GM12878 (cell line): ENCODE data around the gene HDAC3. TPM values are rescaled to one million over a fixed set of nuclear protein-coding genes. Genes with fewer than 3 reads are reported as not detected.

ENCODE experiments used
- ATAC-seq: fragments of 200-7000 bp; cut with Tn5 transposase; 3 replicates; pipeline ENCODE4 v1.9.1; 2020; ENCODE audit warnings: mild to moderate bottlenecking, moderate library complexity
- BruUV-seq: library from RNA; stranded (reverse); fragments of 400-500 nt; replicated peaks from 2 replicates; lab custom pipeline; 2021; lab: Mats Ljungman, UMichigan
- CTCF ChIA-PET: fragments of 300-600 bp; sonication (Branson Sonifier 250); formaldehyde crosslinking; extraction: SDS; loops from one replicate; lab custom pipeline; 2021; ENCODE audit warnings: inconsistent platforms; lab: Yijun Ruan, JAX
- POLR2A ChIA-PET: fragments of 350-600 bp; formaldehyde crosslinking; extraction: SDS; loops from one replicate; lab custom pipeline; 2021; ENCODE audit warnings: inconsistent platforms; lab: Charles Lee
- RAD21 ChIA-PET: fragments of 300-600 bp; sonication (Branson Sonifier 250); formaldehyde crosslinking; loops from one replicate; lab custom pipeline; 2023; ENCODE audit warnings: antibody characterized with exemption; ENCODE audit not compliant: unreplicated experiment; lab: Charles Lee
- SMC1A ChIA-PET: fragments of 300-600 bp; sonication (Branson Sonifier 250); formaldehyde crosslinking; loops from one replicate; lab custom pipeline; 2023; ENCODE audit not compliant: unreplicated experiment, uncharacterized antibody; lab: Charles Lee
- DNase-seq: peaks from one replicate; pipeline ENCODE4 v3.0.0-alpha.2; 2011; ENCODE audit warnings: low read depth, low spot score
- FAIRE-seq: peaks from 3 replicates; lab custom pipeline; 2011; peaks lifted over from hg19 to GRCh38; lab: Jason Lieb, UNC
- H2AFZ ChIP-seq: 2 replicates; pipeline ENCODE4 v1.6.0; 2011; ENCODE audit warnings: low read depth, low read length, control low read depth; ENCODE audit not compliant: control insufficient read depth
- H3K27ac ChIP-seq: 2 replicates; pipeline ENCODE4 v1.5.1; 2011; ENCODE audit warnings: control low read depth; ENCODE audit not compliant: control insufficient read depth, insufficient read depth
- H3K27me3 ChIP-seq, 2 experiments: replicated peaks in 1 of 2; 2 replicates each; pipeline versions ENCODE4 v1.6.0 to v1.6.1; 2011; ENCODE audit warnings: low read length in 1 of 2; ENCODE audit not compliant: control insufficient read depth in 2 of 2, insufficient read depth in 2 of 2
- H3K36me3 ChIP-seq, 2 experiments: 2 replicates each; pipeline ENCODE4 v1.5.1; 2011; ENCODE audit warnings: low read length in 1 of 2; ENCODE audit not compliant: control insufficient read depth in 2 of 2, insufficient read depth in 2 of 2
- H3K4me1 ChIP-seq: 2 replicates; pipeline ENCODE4 v1.6.1; 2011; ENCODE audit warnings: mild to moderate bottlenecking, low read length, moderate library complexity, mixed read lengths; ENCODE audit not compliant: control insufficient read depth, insufficient read depth
- H3K4me2 ChIP-seq: 2 replicates; pipeline ENCODE4 v1.6.0; 2011; ENCODE audit warnings: control low read depth; ENCODE audit not compliant: control insufficient read depth, insufficient read depth
- H3K4me3 ChIP-seq: fragments of 200-600 bp; sonication (generic); 2 replicates; pipeline ENCODE4 v1.5.1; 2016
- H3K79me2 ChIP-seq: 2 replicates; pipeline ENCODE4 v1.6.0; 2011; ENCODE audit warnings: low read length; ENCODE audit not compliant: control insufficient read depth, insufficient read depth
- H3K9ac ChIP-seq: 2 replicates; pipeline ENCODE4 v1.8.0; 2011; ENCODE audit warnings: low read length, control low read depth, mixed read lengths; ENCODE audit not compliant: control insufficient read depth, insufficient read depth
- H3K9me3 ChIP-seq: replicated peaks from 3 replicates; pipeline ENCODE4 v1.5.1; 2011; ENCODE audit warnings: mild to moderate bottlenecking, low read length; ENCODE audit not compliant: control insufficient read depth, insufficient read depth
- H4K20me1 ChIP-seq: 2 replicates; pipeline ENCODE4 v1.6.0; 2011; ENCODE audit not compliant: control insufficient read depth, insufficient read depth
- BMI1 ChIP-seq: fragments of 450-650 bp; IDR thresholded peaks from 2 replicates; pipeline ENCODE4 v1.6.1; 2016; ENCODE audit warnings: mild to moderate bottlenecking, moderate library complexity, borderline replicate concordance
- CBX5 ChIP-seq: sonication (generic); IDR thresholded peaks from 2 replicates; pipeline ENCODE4 v1.6.1; 2016; ENCODE audit warnings: low read depth, moderate library complexity, mild to moderate bottlenecking, inconsistent platforms
- EGR1 ChIP-seq, 2 experiments: IDR thresholded peaks; 1 replicate in 1 of 2; 2 replicates in 1 of 2; pipeline ENCODE4 v1.6.1; 2011 to 2012; ENCODE audit warnings: low read depth in 2 of 2, low read length in 2 of 2, borderline replicate concordance in 1 of 2, mild to moderate bottlenecking in 1 of 2, moderate library complexity in 1 of 2
- GABPA ChIP-seq: IDR thresholded peaks from 2 replicates; pipeline ENCODE4 v1.6.1; 2014; ENCODE audit warnings: antibody characterized with exemption, low read depth, mild to moderate bottlenecking, inconsistent platforms
- HDAC2 ChIP-seq: fragments of 200-600 bp; sonication (generic); IDR thresholded peaks from 2 replicates; pipeline ENCODE4 v1.6.1; 2017
- NBN ChIP-seq: fragments of 450-650 bp; IDR thresholded peaks from 2 replicates; pipeline ENCODE4 v1.6.1; 2016
- NFYA ChIP-seq: IDR thresholded peaks from 2 replicates; pipeline ENCODE4 v1.6.1; 2011; ENCODE audit warnings: low read depth, mild to moderate bottlenecking, low read length, improper control_type of control experiment, borderline replicate concordance
- POU2F2 ChIP-seq: IDR thresholded peaks from 3 replicates; pipeline ENCODE4 v1.6.1; 2011; ENCODE audit warnings: low read depth, mild to moderate bottlenecking, low read length, borderline replicate concordance
- SMAD5 ChIP-seq: IDR thresholded peaks from 2 replicates; pipeline ENCODE4 v1.6.1; 2016; ENCODE audit warnings: antibody characterized with exemption, low read depth
- SPI1 ChIP-seq: IDR thresholded peaks from 2 replicates; pipeline ENCODE4 v1.6.1; 2011; ENCODE audit warnings: low read depth, mild to moderate bottlenecking, low read length, moderate library complexity, borderline replicate concordance; ENCODE audit not compliant: insufficient read depth
- TAF1 ChIP-seq: IDR thresholded peaks from 2 replicates; pipeline ENCODE4 v1.6.1; 2011; ENCODE audit warnings: mild to moderate bottlenecking, low read depth, low read length, borderline replicate concordance
- WGBS: methylation state at CpG from one replicate; pipeline ENCODE4 v1.1.6; 2016; ENCODE audit warnings: low lambda C conversion rate; ENCODE audit not compliant: insufficient replicate concordance, insufficient coverage; ENCODE audit errors: missing lambda C conversion rate; 5-methylcytosine and 5-hydroxymethylcytosine counted together
- in situ Hi-C: fragments of 300-500 bp; cut with MboI; formaldehyde crosslinking; loops from 9 replicates; pipeline ENCODE4 v1.14.3; 2018; ENCODE audit warnings: mixed read lengths
- intact Hi-C: fragments of 100-400 bp; cut with micrococcal nuclease; formaldehyde crosslinking; loops from one replicate; pipeline ENCODE4 v1.14.2; 2022; ENCODE audit not compliant: unreplicated experiment
- polyA plus RNA-seq, 11 experiments: library from polyadenylated mRNA; depleted of rRNA in 4 of 11; unstranded in 6 of 11; stranded (reverse) in 5 of 11; fragments of >200 nt; fragmentation: Nextera tagmentation in 4 of 11; fragmentation: Illumina TruSeq in 1 of 11; extraction: Ambion mirVana in 4 of 11; extraction: Trizol in 1 of 11; gene quantifications; 1 replicate in 1 of 11; 2 replicates in 10 of 11; pipeline versions ENCODE4 v1.2.1 to v1.2.3, GENCODE V29; 2011 to 2016; ENCODE audit warnings: inconsistent platforms in 2 of 11, missing spikeins in 2 of 11, low read depth in 1 of 11
- total RNA-seq, 4 experiments: library from RNA; depleted of rRNA in 3 of 4; stranded (reverse); fragments of >200 nt in 3 of 4; fragmentation: Illumina TruSeq in 1 of 4; extraction: Trizol in 1 of 4; gene quantifications; 2 replicates each; pipeline versions ENCODE4 v1.2.1 to v1.2.3, GENCODE V29; 2013 to 2021
- TF ChIP-seq, protein P1 (sequence below): IDR thresholded peaks from 2 replicates; pipeline ENCODE4 v1.6.1; 2011; ENCODE audit warnings: low read depth, mild to moderate bottlenecking, low read length, moderate library complexity, borderline replicate concordance; ENCODE audit errors: extremely low read depth
- TF ChIP-seq, protein P2 (sequence below): fragments of 450-650 bp; IDR thresholded peaks from 2 replicates; pipeline ENCODE4 v1.6.1; 2017; ENCODE audit warnings: mild to moderate bottlenecking, low read depth, inconsistent platforms; ENCODE audit not compliant: poor library complexity, severe bottlenecking
- TF ChIP-seq, protein P3 (sequence below): fragments of 450-650 bp; IDR thresholded peaks from 2 replicates; pipeline ENCODE4 v1.6.1; 2016; ENCODE audit warnings: mild to moderate bottlenecking
- TF ChIP-seq, protein P4 (sequence below): fragments of 450-650 bp; conservative IDR thresholded peaks from 2 replicates; pipeline ENCODE4 v1.6.1; 2017; ENCODE audit warnings: mild to moderate bottlenecking, moderate library complexity

Gene HDAC3
- total and polyA plus RNA-seq, 10 of the 15 experiments (the other 5 are each of a cell fraction or from before 2014, with no cell fraction given) = 62.2 to 140 (median 112) TPM

DNA sequence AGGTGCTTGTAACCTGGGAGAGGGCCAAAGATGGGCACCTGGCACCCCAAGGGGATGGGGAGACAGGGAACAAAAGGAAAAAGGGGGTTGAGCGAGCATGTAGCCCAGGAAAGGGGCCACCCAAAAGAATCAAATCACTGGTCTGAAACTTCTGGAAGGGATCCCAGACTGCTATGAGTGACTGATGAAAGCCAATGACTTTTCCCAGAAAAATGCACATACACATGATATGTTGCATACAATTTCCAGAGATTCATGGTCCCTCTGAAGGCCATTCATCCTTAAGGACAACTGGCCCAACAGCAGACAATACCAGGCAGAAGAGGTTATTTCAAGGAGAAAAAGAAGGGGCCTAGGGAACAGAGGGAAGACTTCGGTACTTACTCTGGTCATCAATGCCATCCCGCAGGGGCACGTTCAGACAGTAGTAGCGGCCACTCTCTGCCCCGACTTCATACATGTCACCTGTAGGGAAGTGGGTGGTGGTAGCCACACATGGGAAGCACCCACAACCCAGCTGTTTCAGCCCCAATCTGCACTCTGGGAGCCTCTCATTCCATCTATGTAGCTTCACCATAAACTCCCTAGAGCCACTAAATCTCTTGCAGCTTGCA is 8.4 kb downstream of the HDAC3 start:
- Histone ChIP-seq H3K27ac (no peak overlapping the region), H3K79me2 (peaks cover 16% of the 10 kb centered on the region), H3K4me2 (no peak overlapping the region), H3K9me3 (no peaks in the 10 kb centered on the region), H3K4me1 (peaks cover 16% of the 10 kb centered on the region), H3K4me3 (no peak overlapping the region), H4K20me1 (no peaks in the 10 kb centered on the region), H3K36me3 (peaks cover 22 to 39% of the 10 kb centered on the region in 2 experiments), H3K9ac (no peak overlapping the region), H3K27me3 (no peaks in the 10 kb centered on the region), H2AFZ (no peak overlapping the region)
- in situ Hi-C loops = no loop called here
- FAIRE-seq (no peak), DNase-seq (no peak), ATAC-seq (no peak)
- no peak for TF ChIP-seq NFYA
- no peak for TF ChIP-seq POU2F2
- no peak for TF ChIP-seq TAF1
- no peak for TF ChIP-seq BMI1
- TF ChIP-seq, protein P1, sequence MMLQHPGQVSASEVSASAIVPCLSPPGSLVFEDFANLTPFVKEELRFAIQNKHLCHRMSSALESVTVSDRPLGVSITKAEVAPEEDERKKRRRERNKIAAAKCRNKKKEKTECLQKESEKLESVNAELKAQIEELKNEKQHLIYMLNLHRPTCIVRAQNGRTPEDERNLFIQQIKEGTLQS = no peak
- no peak for TF ChIP-seq SMAD5
- TF ChIP-seq NBN = no peak
- TF ChIP-seq, protein P2, sequence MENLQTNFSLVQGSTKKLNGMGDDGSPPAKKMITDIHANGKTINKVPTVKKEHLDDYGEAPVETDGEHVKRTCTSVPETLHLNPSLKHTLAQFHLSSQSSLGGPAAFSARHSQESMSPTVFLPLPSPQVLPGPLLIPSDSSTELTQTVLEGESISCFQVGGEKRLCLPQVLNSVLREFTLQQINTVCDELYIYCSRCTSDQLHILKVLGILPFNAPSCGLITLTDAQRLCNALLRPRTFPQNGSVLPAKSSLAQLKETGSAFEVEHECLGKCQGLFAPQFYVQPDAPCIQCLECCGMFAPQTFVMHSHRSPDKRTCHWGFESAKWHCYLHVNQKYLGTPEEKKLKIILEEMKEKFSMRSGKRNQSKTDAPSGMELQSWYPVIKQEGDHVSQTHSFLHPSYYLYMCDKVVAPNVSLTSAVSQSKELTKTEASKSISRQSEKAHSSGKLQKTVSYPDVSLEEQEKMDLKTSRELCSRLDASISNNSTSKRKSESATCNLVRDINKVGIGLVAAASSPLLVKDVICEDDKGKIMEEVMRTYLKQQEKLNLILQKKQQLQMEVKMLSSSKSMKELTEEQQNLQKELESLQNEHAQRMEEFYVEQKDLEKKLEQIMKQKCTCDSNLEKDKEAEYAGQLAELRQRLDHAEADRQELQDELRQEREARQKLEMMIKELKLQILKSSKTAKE = no peak
- no peak for TF ChIP-seq GABPA
- TF ChIP-seq EGR1 (IDR thresholded peaks at IDR 0.05; ENCODE audit: borderline replicate concordance in 1 of 2, low read depth in 2 of 2, low read length in 2 of 2) = no peak
- TF ChIP-seq HDAC2 = no peak
- TF ChIP-seq SPI1 = no peak
- TF ChIP-seq, protein P3, sequence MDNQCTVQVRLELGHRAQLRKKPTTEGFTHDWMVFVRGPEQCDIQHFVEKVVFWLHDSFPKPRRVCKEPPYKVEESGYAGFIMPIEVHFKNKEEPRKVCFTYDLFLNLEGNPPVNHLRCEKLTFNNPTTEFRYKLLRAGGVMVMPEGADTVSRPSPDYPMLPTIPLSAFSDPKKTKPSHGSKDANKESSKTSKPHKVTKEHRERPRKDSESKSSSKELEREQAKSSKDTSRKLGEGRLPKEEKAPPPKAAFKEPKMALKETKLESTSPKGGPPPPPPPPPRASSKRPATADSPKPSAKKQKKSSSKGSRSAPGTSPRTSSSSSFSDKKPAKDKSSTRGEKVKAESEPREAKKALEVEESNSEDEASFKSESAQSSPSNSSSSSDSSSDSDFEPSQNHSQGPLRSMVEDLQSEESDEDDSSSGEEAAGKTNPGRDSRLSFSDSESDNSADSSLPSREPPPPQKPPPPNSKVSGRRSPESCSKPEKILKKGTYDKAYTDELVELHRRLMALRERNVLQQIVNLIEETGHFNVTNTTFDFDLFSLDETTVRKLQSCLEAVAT = no peak
- TF ChIP-seq CBX5 = no peak
- TF ChIP-seq, protein P4, sequence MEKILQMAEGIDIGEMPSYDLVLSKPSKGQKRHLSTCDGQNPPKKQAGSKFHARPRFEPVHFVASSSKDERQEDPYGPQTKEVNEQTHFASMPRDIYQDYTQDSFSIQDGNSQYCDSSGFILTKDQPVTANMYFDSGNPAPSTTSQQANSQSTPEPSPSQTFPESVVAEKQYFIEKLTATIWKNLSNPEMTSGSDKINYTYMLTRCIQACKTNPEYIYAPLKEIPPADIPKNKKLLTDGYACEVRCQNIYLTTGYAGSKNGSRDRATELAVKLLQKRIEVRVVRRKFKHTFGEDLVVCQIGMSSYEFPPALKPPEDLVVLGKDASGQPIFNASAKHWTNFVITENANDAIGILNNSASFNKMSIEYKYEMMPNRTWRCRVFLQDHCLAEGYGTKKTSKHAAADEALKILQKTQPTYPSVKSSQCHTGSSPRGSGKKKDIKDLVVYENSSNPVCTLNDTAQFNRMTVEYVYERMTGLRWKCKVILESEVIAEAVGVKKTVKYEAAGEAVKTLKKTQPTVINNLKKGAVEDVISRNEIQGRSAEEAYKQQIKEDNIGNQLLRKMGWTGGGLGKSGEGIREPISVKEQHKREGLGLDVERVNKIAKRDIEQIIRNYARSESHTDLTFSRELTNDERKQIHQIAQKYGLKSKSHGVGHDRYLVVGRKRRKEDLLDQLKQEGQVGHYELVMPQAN = no peak
- CTCF ChIA-PET = interaction anchor here (1.5 kb wide), 1 partner anchor 36 kb away, joined by 3 read pairs; no protein-coding TSS in a partner anchor
- SMC1A ChIA-PET = interaction anchor here (12.9 kb wide), 1 partner anchor 10 kb away, joined by 245 read pairs; the partner anchor contains the start of gene DIAPH1
- no TSS peak for BruUV-seq
- 96% methylated on average over 6 of the region's 6 CpGs for WGBS
- POLR2A ChIA-PET = interaction anchor here (0.6 to 11.5 kb wide), 3 partner anchors 9 to 21 kb away, joined by 4 to 215 read pairs (median 4); partner anchors contain the start of genes DIAPH1, HDAC3 and RELL2
- RAD21 ChIA-PET = interaction anchor here (1.4 kb wide), 1 partner anchor 34 kb away, joined by 4 read pairs; no protein-coding TSS in a partner anchor
- intact Hi-C loops = no loop called here
